ENCODE results near the gene PPP1CA. TPM values are rescaled to one million over a fixed set of nuclear protein-coding genes. Genes with fewer than 3 reads are reported as not detected.

Gene PPP1CA
- 97.6 and 129 TPM in 2 replicates for total RNA-seq (ENCODE audit: low replicate concordance)

DNA sequence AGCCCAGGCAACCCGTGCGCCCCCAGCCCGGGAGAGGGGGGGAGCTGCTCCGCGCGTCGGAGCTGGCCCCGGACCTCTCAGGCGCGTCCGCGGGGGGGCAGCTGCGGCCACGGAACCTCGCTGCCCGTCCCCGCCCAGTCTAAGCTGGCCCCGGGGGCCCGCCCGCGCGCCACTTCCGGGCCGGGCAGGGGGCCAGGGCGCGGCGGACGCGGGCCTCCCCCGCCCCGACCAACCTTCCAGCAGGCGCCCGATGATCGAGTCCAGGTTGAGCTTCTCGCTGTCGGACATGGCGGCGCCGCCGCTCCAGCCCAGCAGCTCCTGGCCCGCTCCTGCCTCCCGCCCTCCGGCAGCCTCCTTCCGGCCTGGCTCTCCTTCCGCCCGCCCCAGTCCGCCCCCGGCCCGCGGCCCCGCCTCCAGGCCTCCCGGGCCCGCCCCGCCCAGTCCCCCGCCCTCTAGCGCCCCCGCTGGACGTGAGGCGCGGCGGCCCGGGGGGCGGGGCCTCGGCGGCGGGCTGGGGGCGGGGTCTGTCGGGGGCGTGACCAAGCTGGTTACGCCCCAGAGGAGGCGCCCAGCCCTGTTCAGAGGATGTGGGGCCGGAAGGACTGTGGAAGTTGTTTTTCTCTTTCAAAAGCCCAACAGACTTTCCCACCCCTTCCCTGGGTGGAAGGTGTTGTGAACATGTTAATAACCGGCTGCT is at the start of gene PPP1CA:
Gene PPP1CA (minus strand): TSS at position 364 of the 697 bp plus-strand sequence. CDS start 76 bp downstream, at position 288.
- TF ChIP-seq, protein P1, sequence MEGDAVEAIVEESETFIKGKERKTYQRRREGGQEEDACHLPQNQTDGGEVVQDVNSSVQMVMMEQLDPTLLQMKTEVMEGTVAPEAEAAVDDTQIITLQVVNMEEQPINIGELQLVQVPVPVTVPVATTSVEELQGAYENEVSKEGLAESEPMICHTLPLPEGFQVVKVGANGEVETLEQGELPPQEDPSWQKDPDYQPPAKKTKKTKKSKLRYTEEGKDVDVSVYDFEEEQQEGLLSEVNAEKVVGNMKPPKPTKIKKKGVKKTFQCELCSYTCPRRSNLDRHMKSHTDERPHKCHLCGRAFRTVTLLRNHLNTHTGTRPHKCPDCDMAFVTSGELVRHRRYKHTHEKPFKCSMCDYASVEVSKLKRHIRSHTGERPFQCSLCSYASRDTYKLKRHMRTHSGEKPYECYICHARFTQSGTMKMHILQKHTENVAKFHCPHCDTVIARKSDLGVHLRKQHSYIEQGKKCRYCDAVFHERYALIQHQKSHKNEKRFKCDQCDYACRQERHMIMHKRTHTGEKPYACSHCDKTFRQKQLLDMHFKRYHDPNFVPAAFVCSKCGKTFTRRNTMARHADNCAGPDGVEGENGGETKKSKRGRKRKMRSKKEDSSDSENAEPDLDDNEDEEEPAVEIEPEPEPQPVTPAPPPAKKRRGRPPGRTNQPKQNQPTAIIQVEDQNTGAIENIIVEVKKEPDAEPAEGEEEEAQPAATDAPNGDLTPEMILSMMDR (IDR thresholded peaks at IDR 0.05; ENCODE audit: insufficient read depth, low read length) = peak; percentile 22
- peak within 1 kb of the TSS; percentile 87 for H3K4me3 ChIP-seq (ENCODE audit: low read depth, low read length)

DNA sequence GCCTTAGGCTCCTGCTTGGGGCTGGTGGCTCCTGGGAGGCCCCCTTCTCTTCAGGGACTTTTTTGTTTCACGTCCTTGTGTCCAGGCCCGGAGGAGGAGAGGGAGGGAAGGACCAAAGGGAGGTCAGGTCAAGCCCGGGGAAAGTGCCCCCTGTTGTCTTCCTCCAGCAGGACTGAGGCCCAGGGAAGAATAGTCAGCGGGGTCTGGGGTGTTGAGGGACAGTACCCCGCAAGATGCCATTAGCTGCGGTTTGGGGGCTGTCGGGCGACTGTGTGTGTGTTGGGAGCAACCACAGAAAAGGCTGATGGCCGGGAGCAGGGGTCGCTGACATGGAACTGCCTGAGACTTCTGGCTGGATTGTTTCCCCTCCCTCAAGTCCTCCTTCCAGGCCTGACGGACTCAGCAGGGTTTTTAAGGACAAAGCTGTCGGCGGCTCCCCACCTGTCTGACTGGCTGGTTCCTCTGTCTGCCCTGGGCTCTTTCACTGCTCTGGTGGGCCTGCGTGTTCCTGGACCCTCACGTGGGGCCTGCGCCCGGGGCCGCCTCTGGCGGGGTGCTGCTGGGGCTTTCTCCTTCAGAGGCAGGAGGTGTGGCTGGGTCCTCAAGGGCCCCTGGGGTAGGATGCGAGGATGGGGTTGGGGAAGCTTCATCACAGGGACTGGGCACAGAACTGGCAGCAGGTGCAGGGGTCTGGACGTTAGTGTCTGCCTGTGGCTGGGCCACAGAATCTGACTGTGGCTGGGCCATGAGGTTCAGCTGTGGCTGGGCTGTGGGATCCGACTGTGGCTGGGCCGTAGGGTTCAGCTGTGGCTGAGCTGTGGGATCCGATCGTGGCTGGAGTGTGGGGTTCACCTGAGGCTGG is 49.4 kb upstream of the PPP1CA start:
- H3K4me3 ChIP-seq (ENCODE audit: low read depth, low read length) = no peak overlapping the region
- no peak for DNase-seq (ENCODE audit: low read depth)
- TF ChIP-seq, protein P1 (IDR thresholded peaks at IDR 0.05; ENCODE audit: insufficient read depth, low read length) = no peak

More for the DNA sequence above, at the start of gene PPP1CA:
- DNase-seq (ENCODE audit: low read depth) = peak; percentile 82

DNA sequence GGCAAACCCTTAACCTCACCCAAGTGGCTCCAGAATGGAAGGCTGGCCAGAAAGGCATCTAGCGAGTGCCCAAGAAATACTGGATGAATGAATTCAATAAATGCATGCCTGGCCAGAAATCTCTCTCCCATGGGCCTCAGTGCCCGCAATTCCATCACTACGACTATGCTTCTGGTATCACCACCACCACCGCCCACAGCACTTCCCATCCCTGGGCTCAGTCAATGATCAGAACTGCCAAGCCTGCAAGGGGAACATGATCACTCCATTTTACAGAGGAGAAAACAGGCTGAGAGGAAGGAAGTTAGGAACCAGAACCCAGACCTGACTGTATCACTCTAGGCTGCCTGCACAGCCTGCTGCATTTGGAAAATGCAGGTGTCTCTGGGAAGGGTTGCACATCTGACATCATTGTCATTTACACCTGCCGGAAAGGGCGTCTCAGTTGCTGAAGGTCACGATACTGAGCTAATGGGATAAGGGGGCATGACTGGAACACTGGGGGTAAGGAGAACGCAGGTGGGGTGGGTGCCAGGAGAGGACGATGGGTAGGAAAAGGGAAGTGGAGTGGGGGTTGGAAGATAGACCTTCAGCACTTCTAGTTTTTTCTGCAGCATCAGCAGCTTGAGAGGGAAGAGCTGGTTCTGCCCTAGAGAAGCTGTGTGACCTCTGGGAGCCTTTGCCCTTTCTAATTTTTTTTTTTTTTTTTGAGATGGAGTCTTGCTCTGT is 47.6 kb upstream of the PPP1CA start:
- TF ChIP-seq, protein P1 (IDR thresholded peaks at IDR 0.05; ENCODE audit: insufficient read depth, low read length) = no peak
- no peak for DNase-seq (ENCODE audit: low read depth)
- H3K4me3 ChIP-seq (ENCODE audit: low read depth, low read length) = no peak overlapping the region

DNA sequence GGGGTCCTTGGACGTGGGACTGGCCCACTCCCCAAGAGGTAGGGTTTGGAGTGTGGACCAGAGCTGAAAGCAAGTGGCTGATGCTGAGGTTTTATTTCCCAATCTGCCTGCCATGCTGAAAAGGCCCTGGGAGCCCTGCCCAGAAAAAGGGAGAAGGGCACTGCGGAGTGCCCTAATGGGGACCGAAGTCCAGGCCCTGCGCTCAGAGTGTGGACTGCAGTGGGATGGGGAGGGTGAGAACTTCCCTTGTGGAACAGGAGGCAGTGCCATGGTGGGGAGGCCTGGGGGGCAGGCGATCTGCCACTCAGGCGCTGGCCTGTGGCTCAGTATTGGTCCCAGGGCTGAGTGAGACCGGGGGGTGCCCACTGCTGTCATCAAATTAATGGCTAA is 46.6 kb upstream of the PPP1CA start:
- DNase-seq (ENCODE audit: low read depth) = no peak
- TF ChIP-seq, protein P1 (IDR thresholded peaks at IDR 0.05; ENCODE audit: insufficient read depth, low read length) = no peak
- no peak overlapping the region for H3K4me3 ChIP-seq (ENCODE audit: low read depth, low read length)

DNA sequence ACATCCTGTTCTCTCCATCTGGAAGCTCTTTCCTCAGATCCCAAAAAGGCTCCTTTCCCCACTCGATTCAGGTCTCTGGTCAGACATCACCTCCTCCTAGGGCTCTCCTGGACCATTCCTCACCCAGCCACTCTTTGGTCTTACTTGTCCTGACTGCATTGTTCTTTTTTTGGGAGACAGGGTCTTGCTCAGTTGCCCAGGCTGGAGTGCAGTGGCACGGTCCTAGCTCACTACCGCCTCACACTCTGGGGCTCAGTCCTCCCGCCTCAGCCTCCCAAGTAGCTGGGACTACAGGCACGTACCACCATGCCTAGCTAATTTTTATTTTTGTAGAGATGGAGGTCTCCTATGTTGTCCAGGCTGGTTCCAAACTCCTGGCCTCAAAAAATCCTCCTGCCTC is 43.9 kb upstream of the PPP1CA start:
- H3K4me3 ChIP-seq (ENCODE audit: low read depth, low read length) = no peak overlapping the region
- no peak for DNase-seq (ENCODE audit: low read depth)
- TF ChIP-seq, protein P1 (IDR thresholded peaks at IDR 0.05; ENCODE audit: insufficient read depth, low read length) = no peak

Data from fibroblast of the aortic adventitia (primary cell).